Gastroesophageal sphincter (tissue), 3 donors: ENCODE data around the gene NDUFA3.

Experiments
- EP300 ChIP-seq: sonication (generic); formaldehyde crosslinking; IDR thresholded peaks from one replicate; pipeline ENCODE4 v1.6.1; 2017; ENCODE audit warnings: antibody characterized with exemption, mild to moderate bottlenecking
- POLR2A ChIP-seq, 2 donors: fragments of 450-650 bp; IDR thresholded peaks; one replicate each; pipeline ENCODE4 v1.6.1; 2017; ENCODE audit warnings: antibody characterized with exemption in 2 of 2, mild to moderate bottlenecking in 2 of 2, moderate library complexity in 1 of 2
- POLR2AphosphoS5 ChIP-seq: sonication (generic); formaldehyde crosslinking; IDR thresholded peaks from one replicate; pipeline ENCODE4 v1.6.1; 2017; ENCODE audit warnings: antibody characterized with exemption
- TF ChIP-seq, protein P1 (sequence below), 4 experiments: fragments of 200-600 bp in 2 of 4; fragments of 450-650 bp in 2 of 4; sonication (generic) in 1 of 4; IDR thresholded peaks; one replicate each; pipeline ENCODE4 v1.5.1; 2017 to 2019; ENCODE audit warnings: antibody characterized with exemption in 4 of 4, mild to moderate bottlenecking in 2 of 4, moderate library complexity in 2 of 4

- TF ChIP-seq, protein P1, sequence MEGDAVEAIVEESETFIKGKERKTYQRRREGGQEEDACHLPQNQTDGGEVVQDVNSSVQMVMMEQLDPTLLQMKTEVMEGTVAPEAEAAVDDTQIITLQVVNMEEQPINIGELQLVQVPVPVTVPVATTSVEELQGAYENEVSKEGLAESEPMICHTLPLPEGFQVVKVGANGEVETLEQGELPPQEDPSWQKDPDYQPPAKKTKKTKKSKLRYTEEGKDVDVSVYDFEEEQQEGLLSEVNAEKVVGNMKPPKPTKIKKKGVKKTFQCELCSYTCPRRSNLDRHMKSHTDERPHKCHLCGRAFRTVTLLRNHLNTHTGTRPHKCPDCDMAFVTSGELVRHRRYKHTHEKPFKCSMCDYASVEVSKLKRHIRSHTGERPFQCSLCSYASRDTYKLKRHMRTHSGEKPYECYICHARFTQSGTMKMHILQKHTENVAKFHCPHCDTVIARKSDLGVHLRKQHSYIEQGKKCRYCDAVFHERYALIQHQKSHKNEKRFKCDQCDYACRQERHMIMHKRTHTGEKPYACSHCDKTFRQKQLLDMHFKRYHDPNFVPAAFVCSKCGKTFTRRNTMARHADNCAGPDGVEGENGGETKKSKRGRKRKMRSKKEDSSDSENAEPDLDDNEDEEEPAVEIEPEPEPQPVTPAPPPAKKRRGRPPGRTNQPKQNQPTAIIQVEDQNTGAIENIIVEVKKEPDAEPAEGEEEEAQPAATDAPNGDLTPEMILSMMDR (IDR thresholded peaks at IDR 0.05) = no peak
- TF ChIP-seq POLR2AphosphoS5 (no peak), EP300 (no peak), POLR2A (IDR thresholded peaks at IDR 0.05) (no peak)
Measured at GRCh38 chr19:54127688-54128440, 25.2 kb downstream of the NDUFA3 start.
